ENCODE results near the gene ANKRD27. TPM values are rescaled to one million over a fixed set of nuclear protein-coding genes. Genes with fewer than 3 reads are reported as not detected.

ANKRD27 gene
- total RNA-seq, 1 donor from 2014 or later, result 24.9 TPM

DNA sequence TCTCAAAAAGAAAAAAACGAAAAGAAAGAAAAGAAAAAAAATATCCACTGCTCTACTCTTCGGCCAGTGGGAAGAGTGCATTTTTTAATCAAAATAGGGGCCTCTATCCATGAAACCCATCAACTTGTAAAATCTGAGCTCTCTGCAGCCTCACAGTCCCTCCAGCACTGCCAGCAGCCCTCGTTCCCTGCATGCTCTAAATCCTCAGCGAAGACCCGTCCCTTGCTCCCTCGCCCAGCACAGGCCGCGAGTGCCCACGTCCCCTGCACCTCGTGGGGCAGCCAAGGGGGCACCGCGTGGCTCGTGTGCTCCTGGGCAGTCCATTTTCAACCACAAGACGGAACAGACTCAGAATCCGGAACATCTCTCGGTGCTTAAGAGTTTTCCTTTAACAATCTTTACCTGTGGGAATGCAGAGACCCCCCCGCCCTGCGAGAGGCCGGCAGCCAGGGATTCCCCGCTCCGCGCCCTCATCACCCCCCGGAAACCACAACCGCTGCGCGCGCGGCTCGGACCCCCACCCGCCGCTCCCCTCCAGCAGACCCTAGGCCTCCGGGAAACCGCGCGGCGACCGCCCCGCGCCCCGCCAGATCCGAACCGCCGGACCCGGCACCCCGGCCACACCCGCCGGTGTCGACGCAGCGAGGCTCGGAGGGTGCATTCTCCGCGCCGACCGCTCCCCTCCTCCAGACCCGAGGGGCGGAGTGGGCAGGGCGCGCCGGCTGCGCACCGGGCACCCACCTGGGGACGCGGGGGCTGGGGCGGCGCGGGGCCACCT lies 638 bp downstream of the ANKRD27 start:
- peak overlapping the region; percentile 90 for H2AFZ ChIP-seq (replicated peaks)
- H3K36me3 ChIP-seq, result no peaks in the 10 kb centered on the region
- H3F3A ChIP-seq (ENCODE audit: low read depth), result peaks cover 19% of the 10 kb centered on the region
- peak overlapping the region; percentile 84 for H3K4me2 ChIP-seq
- peaks cover 26% of the 10 kb centered on the region for H3K27me3 Mint-ChIP-seq (ENCODE audit: insufficient read depth, low read depth)
- peaks cover 28% of the 10 kb centered on the region for H3K79me2 ChIP-seq (ENCODE audit: low read depth)
- peak overlapping the region; percentile 80 for H3K27ac Mint-ChIP-seq
- peak overlapping the region; percentile 90 for H3K4me3 ChIP-seq
- H3K27ac ChIP-seq, result no peak overlapping the region
- H3K9me3 ChIP-seq (ENCODE audit: low read depth), result no peaks in the 10 kb centered on the region
- H3K9ac ChIP-seq, result no peak overlapping the region
- peaks cover 28% of the 10 kb centered on the region for H3K4me1 Mint-ChIP-seq
- TF ChIP-seq EZH2 (IDR thresholded peaks at IDR 0.05), result no peak
- TF ChIP-seq, protein P1, sequence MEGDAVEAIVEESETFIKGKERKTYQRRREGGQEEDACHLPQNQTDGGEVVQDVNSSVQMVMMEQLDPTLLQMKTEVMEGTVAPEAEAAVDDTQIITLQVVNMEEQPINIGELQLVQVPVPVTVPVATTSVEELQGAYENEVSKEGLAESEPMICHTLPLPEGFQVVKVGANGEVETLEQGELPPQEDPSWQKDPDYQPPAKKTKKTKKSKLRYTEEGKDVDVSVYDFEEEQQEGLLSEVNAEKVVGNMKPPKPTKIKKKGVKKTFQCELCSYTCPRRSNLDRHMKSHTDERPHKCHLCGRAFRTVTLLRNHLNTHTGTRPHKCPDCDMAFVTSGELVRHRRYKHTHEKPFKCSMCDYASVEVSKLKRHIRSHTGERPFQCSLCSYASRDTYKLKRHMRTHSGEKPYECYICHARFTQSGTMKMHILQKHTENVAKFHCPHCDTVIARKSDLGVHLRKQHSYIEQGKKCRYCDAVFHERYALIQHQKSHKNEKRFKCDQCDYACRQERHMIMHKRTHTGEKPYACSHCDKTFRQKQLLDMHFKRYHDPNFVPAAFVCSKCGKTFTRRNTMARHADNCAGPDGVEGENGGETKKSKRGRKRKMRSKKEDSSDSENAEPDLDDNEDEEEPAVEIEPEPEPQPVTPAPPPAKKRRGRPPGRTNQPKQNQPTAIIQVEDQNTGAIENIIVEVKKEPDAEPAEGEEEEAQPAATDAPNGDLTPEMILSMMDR (IDR thresholded peaks at IDR 0.05), result peak; percentile 8
- no peaks in the 10 kb centered on the region for H3K9me3 Mint-ChIP-seq
- peaks cover 64% of the 10 kb centered on the region for H4K20me1 ChIP-seq (ENCODE audit: low read depth)
- peak; percentile 47 for DNase-seq (ENCODE audit: low spot score)
- H3K36me3 Mint-ChIP-seq, result peaks cover 4% of the 10 kb centered on the region
- peak overlapping the region; percentile 95 for H3K4me3 Mint-ChIP-seq
- H3K4me1 ChIP-seq, result peaks cover 12% of the 10 kb centered on the region
- H3K27me3 ChIP-seq, result peaks cover 61% of the 10 kb centered on the region

- Histone ChIP-seq H3K4me1 (peaks cover 12% of the 10 kb centered on the region), H3K36me3 (no peaks in the 10 kb centered on the region), H3K9me3 (ENCODE audit: low read depth) (no peaks in the 10 kb centered on the region), H3F3A (ENCODE audit: low read depth) (peaks cover 19% of the 10 kb centered on the region), H2AFZ (replicated peaks) (no peak overlapping the region), H3K27me3 (peaks cover 54% of the 10 kb centered on the region), H3K79me2 (ENCODE audit: low read depth) (peaks cover 32% of the 10 kb centered on the region), H3K27ac (no peak overlapping the region), H3K9ac (no peak overlapping the region), H3K4me2 (no peak overlapping the region), H3K4me3 (no peak overlapping the region), H4K20me1 (ENCODE audit: low read depth) (peaks cover 69% of the 10 kb centered on the region)
- Mint-ChIP-seq H3K27ac (no peak overlapping the region), H3K27me3 (ENCODE audit: insufficient read depth, low read depth) (peaks cover 26% of the 10 kb centered on the region), H3K4me3 (peak overlapping the region; percentile 95), H3K9me3 (no peaks in the 10 kb centered on the region), H3K36me3 (peaks cover 4% of the 10 kb centered on the region), H3K4me1 (peaks cover 29% of the 10 kb centered on the region)
- DNase-seq (ENCODE audit: low spot score), result no peak
- TF ChIP-seq EZH2 (IDR thresholded peaks at IDR 0.05), result no peak
- no peak for TF ChIP-seq EZH2phosphoT487 (IDR thresholded peaks at IDR 0.05)
- TF ChIP-seq, protein P1 (IDR thresholded peaks at IDR 0.05), result no peak
Measured at GRCh38 chr19:32673573-32673972, 1.4 kb downstream of the ANKRD27 start.

- Histone ChIP-seq H3K4me3 (no peak overlapping the region), H3K9ac (no peak overlapping the region), H4K20me1 (ENCODE audit: low read depth) (peaks cover 73% of the 10 kb centered on the region), H3K4me1 (peaks cover 10% of the 10 kb centered on the region), H3F3A (ENCODE audit: low read depth) (peaks cover 14% of the 10 kb centered on the region), H3K9me3 (ENCODE audit: low read depth) (no peaks in the 10 kb centered on the region), H3K36me3 (no peaks in the 10 kb centered on the region), H3K4me2 (no peak overlapping the region), H3K27me3 (peaks cover 49% of the 10 kb centered on the region), H3K27ac (no peak overlapping the region), H3K79me2 (ENCODE audit: low read depth) (peaks cover 33% of the 10 kb centered on the region), H2AFZ (replicated peaks) (no peak overlapping the region)
- Mint-ChIP-seq H3K4me3 (peak overlapping the region; percentile 75), H3K4me1 (peaks cover 28% of the 10 kb centered on the region), H3K27ac (no peak overlapping the region), H3K9me3 (no peaks in the 10 kb centered on the region), H3K36me3 (peaks cover 4% of the 10 kb centered on the region), H3K27me3 (ENCODE audit: insufficient read depth, low read depth) (peaks cover 26% of the 10 kb centered on the region)
- no peak for DNase-seq (ENCODE audit: low spot score)
- TF ChIP-seq EZH2phosphoT487 (IDR thresholded peaks at IDR 0.05), result no peak
- TF ChIP-seq EZH2 (IDR thresholded peaks at IDR 0.05), result no peak
- TF ChIP-seq, protein P1 (IDR thresholded peaks at IDR 0.05), result no peak
Measured at GRCh38 chr19:32672841-32673240, 2.1 kb downstream of the ANKRD27 start.
